Skin epidermis (tissue), 12 donors: ENCODE results near the gene THBS4.
"Not testable (repeated sequence)": the region's sequence is repeated elsewhere in the genome, so short reads cannot be mapped to it uniquely, and the experiment has no call there.

Experiments used
- H3K27ac ChIP-seq, 21 experiments: fragments of 200-600 bp; sonication (generic) in 11 of 21; one replicate each; pipeline ENCODE4 v1.5.0; 2020; ENCODE audit warnings: mild to moderate bottlenecking in 3 of 21, inconsistent platforms in 2 of 21, moderate library complexity in 2 of 21
- H3K4me3 ChIP-seq, 7 experiments: fragments of 200-600 bp; sonication (generic) in 2 of 7; one replicate each; pipeline ENCODE4 v1.5.0; 2020; ENCODE audit warnings: inconsistent platforms in 2 of 7, mild to moderate bottlenecking in 2 of 7, moderate library complexity in 1 of 7

Gene THBS4

GRCh38 chr5:80109646-80110478 is 74.7 kb downstream of the THBS4 start:
- Histone ChIP-seq H3K27ac (no peak overlapping the region), H3K4me3 (no peak overlapping the region)

GRCh38 chr5:80111376-80111990 is 76.3 kb downstream of the THBS4 start:
- not testable (repeated sequence) for H3K27ac ChIP-seq, H3K4me3 ChIP-seq

DNA sequence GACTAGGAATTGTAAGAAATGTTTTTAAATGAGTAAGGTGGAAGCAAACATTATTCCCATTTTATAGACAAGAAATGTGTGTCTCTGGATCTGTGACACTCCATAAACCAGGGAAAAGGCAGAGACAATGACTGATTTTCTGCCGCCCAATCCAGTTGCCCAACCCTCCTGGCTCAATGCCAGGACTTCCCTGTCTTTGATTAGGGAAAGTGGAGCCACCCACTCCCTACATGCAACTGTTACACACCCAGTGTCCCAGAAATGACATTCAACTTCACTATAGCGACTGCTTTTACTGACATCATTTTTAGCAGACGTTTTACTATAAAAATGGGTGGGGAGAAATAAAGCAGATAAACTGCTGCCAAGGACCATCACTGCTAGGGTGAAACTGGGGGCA is 79.7 kb downstream of the THBS4 start:
- Histone ChIP-seq H3K27ac (no peak overlapping the region), H3K4me3 (no peak overlapping the region)

- Histone ChIP-seq H3K4me3 (no peak overlapping the region), H3K27ac (no peak overlapping the region)
Observed at GRCh38 chr5:80116000-80116399, 80.9 kb downstream of the THBS4 start.

- Histone ChIP-seq H3K27ac (no peak overlapping the region), H3K4me3 (no peak overlapping the region)
Observed at GRCh38 chr5:80116465-80116864, 81.3 kb downstream of the THBS4 start.

GRCh38 chr5:80117446-80117845 is 82.3 kb downstream of the THBS4 start:
- Histone ChIP-seq H3K27ac (no peak overlapping the region), H3K4me3 (no peak overlapping the region)

DNA sequence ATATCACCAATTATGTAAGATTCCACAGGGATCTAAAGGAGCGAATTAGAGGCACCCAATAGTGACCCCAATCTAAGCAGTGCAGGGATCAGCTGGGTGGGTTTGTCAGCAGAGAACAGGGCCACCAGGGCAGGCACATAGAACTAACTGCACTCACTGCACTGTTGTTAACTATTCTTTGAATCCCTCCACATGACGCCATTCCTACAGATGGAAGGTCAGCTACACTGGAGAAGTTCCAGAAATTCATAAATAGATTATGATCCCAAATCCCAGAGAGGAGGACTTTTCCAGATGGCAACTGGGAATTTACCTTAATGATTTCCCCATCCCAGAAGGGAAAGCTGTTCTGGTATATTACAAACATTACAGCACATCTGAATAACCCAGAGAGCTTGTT is 84.2 kb downstream of the THBS4 start:
- Histone ChIP-seq H3K27ac (no peak overlapping the region), H3K4me3 (no peak overlapping the region)

GRCh38 chr5:80122579-80122978 is 87.4 kb downstream of the THBS4 start:
- H3K4me3 ChIP-seq = no peak overlapping the region
- H3K27ac ChIP-seq = peak overlapping the region in 2 of 21 experiments; percentile 13 to 19

DNA sequence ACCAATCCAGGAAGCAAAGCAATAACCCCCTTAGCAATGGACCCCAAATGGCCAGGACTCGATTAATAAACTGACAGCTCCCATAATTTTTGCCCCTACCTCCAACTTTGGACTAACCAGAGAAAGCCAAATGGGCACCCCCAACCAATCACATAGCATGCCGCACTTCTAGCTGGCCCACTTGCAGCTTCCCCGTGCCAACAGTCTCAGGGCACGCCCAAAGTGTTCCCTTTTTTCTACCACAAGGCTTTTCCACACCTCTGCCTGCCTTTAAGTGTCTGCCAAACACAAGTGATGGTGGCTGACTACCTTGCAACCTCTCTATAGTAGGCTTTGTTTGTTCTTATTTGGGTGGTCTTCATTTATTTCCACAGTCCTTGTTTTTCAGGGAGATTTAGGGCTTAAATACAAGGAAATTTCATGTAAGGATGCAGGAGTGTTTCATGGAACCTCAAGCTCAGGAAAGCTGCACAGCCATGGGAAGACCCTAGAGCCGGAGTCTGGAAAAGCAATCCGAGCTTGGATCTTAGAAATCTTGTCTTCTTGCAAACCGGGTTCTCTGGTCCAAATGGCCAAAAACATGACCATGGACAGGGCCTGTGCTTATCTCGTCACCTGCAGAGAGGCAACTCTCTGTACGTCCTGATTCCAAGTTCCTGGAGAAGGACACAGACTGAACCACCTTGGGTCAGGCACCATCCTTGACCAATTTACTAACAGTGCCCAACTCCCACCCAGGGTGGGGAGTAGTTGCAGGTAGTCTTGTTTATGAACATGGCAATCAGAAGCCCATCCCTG is 89.2 kb downstream of the THBS4 start:
- Histone ChIP-seq H3K4me3 (no peak overlapping the region), H3K27ac (peak overlapping the region in 3 of 21 experiments; percentile 32 to 64 (median 62))

DNA sequence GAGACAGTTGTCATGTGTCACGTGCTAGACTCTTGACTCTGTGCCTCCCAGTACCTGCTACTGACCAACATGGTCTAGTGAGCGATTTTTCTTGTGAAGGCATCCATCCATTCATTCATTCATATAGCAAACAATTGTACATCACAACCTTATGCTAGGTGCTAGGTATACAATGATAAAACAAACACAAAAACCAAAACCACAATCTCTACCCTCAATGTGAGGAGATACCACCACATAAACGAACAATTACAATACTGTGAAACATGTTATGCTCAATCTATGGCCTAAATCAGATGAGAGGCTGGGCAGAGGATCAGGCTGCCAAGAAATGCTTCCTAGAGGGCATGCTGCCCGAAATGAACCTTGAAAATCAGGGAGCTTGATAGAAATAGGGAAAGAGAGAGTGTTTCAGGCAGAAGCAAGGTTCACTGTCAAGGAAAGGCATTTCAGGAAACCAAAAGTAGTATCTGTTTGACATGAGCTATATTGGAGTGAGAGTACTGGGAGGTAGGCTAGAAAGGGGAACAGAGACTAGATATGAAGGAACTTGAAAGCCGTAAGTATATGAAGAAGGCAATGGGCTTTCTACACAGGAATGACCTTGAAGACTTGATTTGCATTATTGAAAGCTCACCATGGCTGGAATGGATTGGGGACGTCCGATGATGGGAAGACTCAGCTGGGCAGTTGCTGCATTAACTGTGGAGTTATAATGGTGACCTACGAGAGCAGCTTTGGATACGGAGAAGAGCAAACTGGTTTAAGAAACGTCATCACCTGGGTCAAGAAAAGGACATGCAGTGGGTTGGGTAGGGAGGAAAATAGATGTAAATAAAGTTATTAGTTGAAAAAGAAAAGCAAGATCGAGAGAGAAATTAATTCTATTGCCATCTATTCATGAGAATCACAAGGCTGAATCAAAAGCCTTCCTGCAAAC is 90.1 kb downstream of the THBS4 start:
- peak overlapping the region in 10 of 21 experiments; percentile 22 to 72 (median 52) for H3K27ac ChIP-seq
- H3K4me3 ChIP-seq = no peak overlapping the region

DNA sequence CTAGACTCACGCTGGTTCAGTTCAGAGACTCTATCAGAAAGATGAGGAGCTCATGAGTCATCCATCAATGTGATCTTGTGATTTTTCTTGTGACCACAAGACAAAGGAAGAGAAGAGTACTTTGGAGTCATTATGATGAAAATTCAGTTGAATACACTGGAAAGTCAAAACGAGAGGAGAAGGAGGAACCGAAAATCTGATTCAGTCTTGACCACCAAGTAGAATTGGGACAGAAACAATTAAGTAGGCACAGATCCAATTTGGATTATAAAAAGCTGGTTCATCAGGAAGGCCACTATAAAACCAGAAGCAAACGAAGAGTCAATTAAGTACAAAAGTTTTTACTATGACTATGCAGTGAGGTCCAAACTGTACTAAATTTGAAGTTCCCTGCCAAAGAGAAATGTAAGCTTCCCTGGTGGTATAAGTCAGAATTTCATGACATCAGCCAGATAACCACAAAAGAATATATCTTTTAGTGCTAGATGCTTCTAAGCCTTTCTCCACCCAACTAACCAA is 90.9 kb downstream of the THBS4 start:
- H3K27ac ChIP-seq = peak overlapping the region in 9 of 21 experiments; percentile 2 to 72 (median 42)
- no peak overlapping the region for H3K4me3 ChIP-seq

- no peak overlapping the region for H3K4me3 ChIP-seq
- H3K27ac ChIP-seq = peak overlapping the region in 4 of 21 experiments; percentile 2 to 68 (median 16)
Observed at GRCh38 chr5:80127116-80127552, 92.0 kb downstream of the THBS4 start.

GRCh38 chr5:80128141-80128540 is 93.0 kb downstream of the THBS4 start:
- H3K27ac ChIP-seq = no peak overlapping the region

GRCh38 chr5:80129146-80129545 is 94.0 kb downstream of the THBS4 start:
- Histone ChIP-seq H3K4me3 (no peak overlapping the region), H3K27ac (no peak overlapping the region)

More at GRCh38 chr5:80128141-80128540, 93.0 kb downstream of the THBS4 start:
- no peak overlapping the region for H3K4me3 ChIP-seq
